HepG2 (cell line): ENCODE data around the gene PGPEP1. TPM values are rescaled to one million over a fixed set of nuclear protein-coding genes. Genes with fewer than 3 reads are reported as not detected.
A peak's percentile ranks its signal among the peaks of the same experiment; 100 is the strongest.

Experiments used
- ASH2L ChIP-seq: fragments of 300-600, 200-600 bp; sonication (generic); IDR thresholded peaks from 2 replicates; pipeline ENCODE4 v1.7.0; 2017; ENCODE audit warnings: low read depth, mild to moderate bottlenecking, moderate library complexity, mixed read lengths, low read length; ENCODE audit not compliant: insufficient read length
- ELF1 ChIP-seq: sonication (generic); formaldehyde crosslinking; IDR thresholded peaks from 2 replicates; pipeline ENCODE4 v1.4.0; 2020; ENCODE audit warnings: missing genetic modification reagents
- KIAA2018 ChIP-seq: sonication (generic); formaldehyde crosslinking; IDR thresholded peaks from 2 replicates; pipeline ENCODE4 v1.5.0; 2020; ENCODE audit warnings: mild to moderate bottlenecking, missing genetic modification reagents, borderline replicate concordance
- PHF20 ChIP-seq: sonication (generic); formaldehyde crosslinking; IDR thresholded peaks from 2 replicates; pipeline ENCODE4 v1.5.0; 2020; ENCODE audit warnings: mild to moderate bottlenecking, missing genetic modification reagents
- SKI ChIP-seq: fragments of 450-650 bp; IDR thresholded peaks from one replicate; pipeline ENCODE4 v1.6.1; 2018; ENCODE audit warnings: mild to moderate bottlenecking; ENCODE audit not compliant: partially characterized antibody
- SMAD1 ChIP-seq: sonication (generic); formaldehyde crosslinking; IDR thresholded peaks from 2 replicates; pipeline ENCODE4 v1.4.0; 2020; ENCODE audit warnings: missing genetic modification reagents, low read depth, mild to moderate bottlenecking, borderline replicate concordance
- TBP ChIP-seq: sonication (generic); formaldehyde crosslinking; IDR thresholded peaks from 2 replicates; pipeline ENCODE4 v1.5.0; 2020; ENCODE audit warnings: missing genetic modification reagents
- ZNF24 ChIP-seq: fragments of 450-650 bp; IDR thresholded peaks from 2 replicates; pipeline ENCODE4 v1.6.1; 2017; ENCODE audit warnings: antibody characterized with exemption, mild to moderate bottlenecking
- ZNF317 ChIP-seq: sonication (generic); formaldehyde crosslinking; IDR thresholded peaks from 2 replicates; pipeline ENCODE4 v1.5.0; 2020; ENCODE audit warnings: mild to moderate bottlenecking, missing genetic modification reagents
- ZNF598 ChIP-seq: sonication (generic); formaldehyde crosslinking; IDR thresholded peaks from 2 replicates; pipeline ENCODE4 v1.5.1; 2020; ENCODE audit warnings: mild to moderate bottlenecking, missing genetic modification reagents, borderline replicate concordance
- ZNF768 ChIP-seq: sonication (generic); formaldehyde crosslinking; IDR thresholded peaks from 2 replicates; pipeline ENCODE4 v1.4.0; 2020; ENCODE audit warnings: missing genetic modification reagents
- polyA plus RNA-seq, 8 experiments: library from polyadenylated mRNA; depleted of rRNA in 3 of 8; stranded (reverse) in 7 of 8; unstranded in 1 of 8; fragments of >200 nt; fragmentation: Illumina TruSeq in 4 of 8; extraction: Trizol in 4 of 8; gene quantifications; 2 replicates each; pipeline versions ENCODE4 v1.2.1 to v1.2.3, GENCODE V29; 2011 to 2016; ENCODE audit warnings: low read depth in 4 of 8, missing spikeins in 1 of 8, mixed read lengths in 1 of 8; ENCODE audit not compliant: insufficient read depth in 1 of 8
- total RNA-seq, 5 experiments: library from RNA; depleted of rRNA; stranded (reverse); fragments of >200 nt; fragmentation: Illumina TruSeq; extraction: Trizol; gene quantifications; 2 replicates each; pipeline ENCODE4 v1.2.3, GENCODE V29; 2016; ENCODE audit warnings: low read depth in 1 of 5
- TF ChIP-seq, protein P1 (sequence below): sonication (generic); formaldehyde crosslinking; IDR thresholded peaks from 2 replicates; pipeline ENCODE4 v1.4.0; 2020; ENCODE audit warnings: missing genetic modification reagents
- TF ChIP-seq, protein P2 (sequence below): sonication (generic); formaldehyde crosslinking; IDR thresholded peaks from 2 replicates; pipeline ENCODE4 v1.4.0; 2020; ENCODE audit warnings: missing genetic modification reagents, borderline replicate concordance
- TF ChIP-seq, protein P3 (sequence below): sonication (generic); formaldehyde crosslinking; IDR thresholded peaks from 2 replicates; pipeline ENCODE4 v1.8.0; 2022; ENCODE audit warnings: low read depth, missing genetic modification reagents

Gene PGPEP1
- total and polyA plus RNA-seq, 2 of the 13 experiments (the other 11 are each of a cell fraction or from before 2014, with no cell fraction given) = 53.1 to 56.6 TPM

DNA sequence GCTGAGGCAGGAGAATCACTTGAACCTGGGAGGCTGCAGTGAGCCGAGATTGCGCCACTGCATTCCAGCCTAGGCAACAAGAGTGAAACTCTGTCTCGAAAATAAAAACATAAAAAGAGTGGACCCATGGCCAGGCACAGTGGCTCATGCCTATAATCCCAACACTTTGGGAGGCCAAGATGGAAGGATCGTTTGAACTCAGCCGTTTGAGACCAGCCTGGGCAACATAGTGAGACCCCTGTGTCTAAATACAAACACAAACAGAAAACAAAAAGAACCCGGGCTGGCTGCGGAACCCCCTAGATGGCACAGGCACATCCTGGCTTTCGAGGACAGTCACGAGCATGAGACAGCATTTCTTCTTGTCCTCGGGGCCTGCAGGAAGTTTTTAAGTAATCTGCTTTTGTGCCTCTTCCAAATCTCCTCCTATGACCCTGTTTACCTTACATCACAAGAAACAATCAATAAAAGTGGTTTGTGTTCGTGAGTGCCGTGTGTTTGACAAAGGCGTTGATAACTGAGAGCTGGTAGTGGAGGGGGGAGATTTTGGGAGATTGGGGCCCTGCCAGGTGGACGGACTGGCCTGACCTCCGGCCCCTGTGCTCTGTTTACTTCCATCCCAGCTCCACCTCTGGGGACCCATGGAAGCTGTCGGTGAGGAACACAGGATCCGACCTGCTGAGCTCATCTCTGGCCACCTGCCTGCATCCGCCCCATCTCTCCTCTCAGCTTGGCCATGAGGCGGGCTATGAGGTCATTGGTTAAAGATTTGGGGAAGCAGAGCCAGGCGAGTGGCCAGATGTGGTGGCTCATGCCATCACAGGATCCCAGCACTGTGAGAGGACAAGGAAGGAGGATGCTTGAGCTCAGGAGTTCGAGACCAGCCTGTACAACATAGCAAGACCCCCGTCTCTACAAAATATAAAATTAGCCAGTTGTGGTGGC lies 39.7 kb downstream of the PGPEP1 start (continued):
- TF ChIP-seq ASH2L (peak; percentile 58), SKI (peak; percentile 77), ZNF317 (CRISPR knock-in tag) (peak; percentile 93; the same call in 1 of the 2 replicates), PHF20 (CRISPR knock-in tag) (no peak), SMAD1 (CRISPR knock-in tag) (peak; percentile 83; the same call in 1 of the 2 replicates), ZNF24 (no peak), ELF1 (peak; percentile 67), ZNF768 (CRISPR knock-in tag) (0 out of 2 replicates have a peak, but pooled peaks have one; percentile 28), TBP (no peak), KIAA2018 (CRISPR knock-in tag) (no peak), ZNF598 (no peak; the same call in 1 of the 2 replicates)
- TF ChIP-seq, protein P1, sequence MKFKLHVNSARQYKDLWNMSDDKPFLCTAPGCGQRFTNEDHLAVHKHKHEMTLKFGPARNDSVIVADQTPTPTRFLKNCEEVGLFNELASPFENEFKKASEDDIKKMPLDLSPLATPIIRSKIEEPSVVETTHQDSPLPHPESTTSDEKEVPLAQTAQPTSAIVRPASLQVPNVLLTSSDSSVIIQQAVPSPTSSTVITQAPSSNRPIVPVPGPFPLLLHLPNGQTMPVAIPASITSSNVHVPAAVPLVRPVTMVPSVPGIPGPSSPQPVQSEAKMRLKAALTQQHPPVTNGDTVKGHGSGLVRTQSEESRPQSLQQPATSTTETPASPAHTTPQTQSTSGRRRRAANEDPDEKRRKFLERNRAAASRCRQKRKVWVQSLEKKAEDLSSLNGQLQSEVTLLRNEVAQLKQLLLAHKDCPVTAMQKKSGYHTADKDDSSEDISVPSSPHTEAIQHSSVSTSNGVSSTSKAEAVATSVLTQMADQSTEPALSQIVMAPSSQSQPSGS (CRISPR knock-in tag) = peak; percentile 98
- TF ChIP-seq, protein P2, sequence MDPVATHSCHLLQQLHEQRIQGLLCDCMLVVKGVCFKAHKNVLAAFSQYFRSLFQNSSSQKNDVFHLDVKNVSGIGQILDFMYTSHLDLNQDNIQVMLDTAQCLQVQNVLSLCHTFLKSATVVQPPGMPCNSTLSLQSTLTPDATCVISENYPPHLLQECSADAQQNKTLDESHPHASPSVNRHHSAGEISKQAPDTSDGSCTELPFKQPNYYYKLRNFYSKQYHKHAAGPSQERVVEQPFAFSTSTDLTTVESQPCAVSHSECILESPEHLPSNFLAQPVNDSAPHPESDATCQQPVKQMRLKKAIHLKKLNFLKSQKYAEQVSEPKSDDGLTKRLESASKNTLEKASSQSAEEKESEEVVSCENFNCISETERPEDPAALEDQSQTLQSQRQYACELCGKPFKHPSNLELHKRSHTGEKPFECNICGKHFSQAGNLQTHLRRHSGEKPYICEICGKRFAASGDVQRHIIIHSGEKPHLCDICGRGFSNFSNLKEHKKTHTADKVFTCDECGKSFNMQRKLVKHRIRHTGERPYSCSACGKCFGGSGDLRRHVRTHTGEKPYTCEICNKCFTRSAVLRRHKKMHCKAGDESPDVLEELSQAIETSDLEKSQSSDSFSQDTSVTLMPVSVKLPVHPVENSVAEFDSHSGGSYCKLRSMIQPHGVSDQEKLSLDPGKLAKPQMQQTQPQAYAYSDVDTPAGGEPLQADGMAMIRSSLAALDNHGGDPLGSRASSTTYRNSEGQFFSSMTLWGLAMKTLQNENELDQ (CRISPR knock-in tag) = no peak
- TF ChIP-seq, protein P3, sequence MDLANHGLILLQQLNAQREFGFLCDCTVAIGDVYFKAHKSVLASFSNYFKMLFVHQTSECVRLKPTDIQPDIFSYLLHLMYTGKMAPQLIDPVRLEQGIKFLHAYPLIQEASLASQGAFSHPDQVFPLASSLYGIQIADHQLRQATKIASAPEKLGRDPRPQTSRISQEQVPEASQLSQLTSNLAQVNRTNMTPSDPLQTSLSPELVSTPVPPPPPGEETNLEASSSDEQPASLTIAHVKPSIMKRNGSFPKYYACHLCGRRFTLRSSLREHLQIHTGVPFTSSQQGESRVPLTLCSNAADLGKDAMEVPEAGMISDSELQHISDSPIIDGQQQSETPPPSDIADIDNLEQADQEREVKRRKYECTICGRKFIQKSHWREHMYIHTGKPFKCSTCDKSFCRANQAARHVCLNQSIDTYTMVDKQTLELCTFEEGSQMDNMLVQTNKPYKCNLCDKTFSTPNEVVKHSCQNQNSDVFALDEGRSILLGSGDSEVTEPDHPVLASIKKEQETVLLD (CRISPR knock-in tag) = peak; percentile 53
